ENCODE data around the gene KIAA0825. TPM values are rescaled to one million over a fixed set of nuclear protein-coding genes. Genes with fewer than 3 reads are reported as not detected.

Gene KIAA0825
- total RNA-seq, 1 donor from 2014 or later = 5.0 TPM

GRCh38 chr5:94649874-94650273 lies 31.5 kb upstream of the KIAA0825 start:
- peaks cover 11% of the 10 kb centered on the region for H3K36me3 Mint-ChIP-seq (ENCODE audit: unreplicated experiment)

DNA sequence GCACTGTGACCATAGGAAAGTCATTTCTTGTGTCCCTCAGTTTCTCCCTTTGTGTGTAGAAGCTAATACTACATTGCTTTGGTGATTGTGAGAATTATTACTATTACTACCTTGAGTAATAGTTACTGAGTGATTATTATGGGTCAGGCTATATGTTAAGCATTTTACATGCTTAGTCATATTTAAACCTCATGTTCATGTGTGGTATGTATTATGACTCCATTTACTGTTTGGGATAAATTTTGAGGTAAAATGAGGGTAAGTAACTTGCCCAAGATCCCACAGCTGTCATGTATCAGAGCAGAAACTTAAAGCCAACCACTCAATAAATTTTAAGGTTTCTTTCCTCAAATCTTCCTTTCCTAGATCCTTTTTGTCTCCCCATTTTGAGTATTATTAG lies 28.4 kb upstream of the KIAA0825 start:
- no peak overlapping the region for H3K4me3 Mint-ChIP-seq (ENCODE audit: unreplicated experiment)
- H3K9me3 Mint-ChIP-seq (ENCODE audit: unreplicated experiment) = peaks cover 2% of the 10 kb centered on the region
- H3K4me1 Mint-ChIP-seq (ENCODE audit: unreplicated experiment) = no peaks in the 10 kb centered on the region
- H3K27me3 Mint-ChIP-seq (ENCODE audit: unreplicated experiment) = no peaks in the 10 kb centered on the region
- no peak for DNase-seq (ENCODE audit: extremely low spot score, unreplicated experiment)
- H3K27ac Mint-ChIP-seq (ENCODE audit: unreplicated experiment) = no peak overlapping the region
- peaks cover 5% of the 10 kb centered on the region for H3K36me3 Mint-ChIP-seq (ENCODE audit: unreplicated experiment)
- TF ChIP-seq, protein P1, sequence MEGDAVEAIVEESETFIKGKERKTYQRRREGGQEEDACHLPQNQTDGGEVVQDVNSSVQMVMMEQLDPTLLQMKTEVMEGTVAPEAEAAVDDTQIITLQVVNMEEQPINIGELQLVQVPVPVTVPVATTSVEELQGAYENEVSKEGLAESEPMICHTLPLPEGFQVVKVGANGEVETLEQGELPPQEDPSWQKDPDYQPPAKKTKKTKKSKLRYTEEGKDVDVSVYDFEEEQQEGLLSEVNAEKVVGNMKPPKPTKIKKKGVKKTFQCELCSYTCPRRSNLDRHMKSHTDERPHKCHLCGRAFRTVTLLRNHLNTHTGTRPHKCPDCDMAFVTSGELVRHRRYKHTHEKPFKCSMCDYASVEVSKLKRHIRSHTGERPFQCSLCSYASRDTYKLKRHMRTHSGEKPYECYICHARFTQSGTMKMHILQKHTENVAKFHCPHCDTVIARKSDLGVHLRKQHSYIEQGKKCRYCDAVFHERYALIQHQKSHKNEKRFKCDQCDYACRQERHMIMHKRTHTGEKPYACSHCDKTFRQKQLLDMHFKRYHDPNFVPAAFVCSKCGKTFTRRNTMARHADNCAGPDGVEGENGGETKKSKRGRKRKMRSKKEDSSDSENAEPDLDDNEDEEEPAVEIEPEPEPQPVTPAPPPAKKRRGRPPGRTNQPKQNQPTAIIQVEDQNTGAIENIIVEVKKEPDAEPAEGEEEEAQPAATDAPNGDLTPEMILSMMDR (IDR thresholded peaks at IDR 0.05) = no peak

More at GRCh38 chr5:94649874-94650273, 31.5 kb upstream of the KIAA0825 start:
- DNase-seq (ENCODE audit: extremely low spot score, unreplicated experiment) = no peak
- Mint-ChIP-seq H3K27ac (ENCODE audit: unreplicated experiment) (no peak overlapping the region), H3K27me3 (ENCODE audit: unreplicated experiment) (no peaks in the 10 kb centered on the region), H3K4me3 (ENCODE audit: unreplicated experiment) (no peak overlapping the region), H3K9me3 (ENCODE audit: unreplicated experiment) (peaks cover 1% of the 10 kb centered on the region), H3K4me1 (ENCODE audit: unreplicated experiment) (no peaks in the 10 kb centered on the region)
- TF ChIP-seq, protein P1 (IDR thresholded peaks at IDR 0.05) = no peak

GRCh38 chr5:94645053-94645452 lies 26.6 kb upstream of the KIAA0825 start:
- Mint-ChIP-seq H3K4me3 (ENCODE audit: unreplicated experiment) (no peak overlapping the region), H3K27me3 (ENCODE audit: unreplicated experiment) (no peaks in the 10 kb centered on the region), H3K27ac (ENCODE audit: unreplicated experiment) (no peak overlapping the region), H3K4me1 (ENCODE audit: unreplicated experiment) (no peaks in the 10 kb centered on the region), H3K9me3 (ENCODE audit: unreplicated experiment) (peaks cover 17% of the 10 kb centered on the region), H3K36me3 (ENCODE audit: unreplicated experiment) (peaks cover 18% of the 10 kb centered on the region)
- TF ChIP-seq, protein P1 (IDR thresholded peaks at IDR 0.05) = no peak
- DNase-seq (ENCODE audit: extremely low spot score, unreplicated experiment) = no peak

GRCh38 chr5:94640176-94640575 lies 21.8 kb upstream of the KIAA0825 start:
- Mint-ChIP-seq H3K27me3 (ENCODE audit: unreplicated experiment) (no peaks in the 10 kb centered on the region), H3K27ac (ENCODE audit: unreplicated experiment) (no peak overlapping the region), H3K4me1 (ENCODE audit: unreplicated experiment) (no peaks in the 10 kb centered on the region), H3K9me3 (ENCODE audit: unreplicated experiment) (peaks cover 36% of the 10 kb centered on the region), H3K4me3 (ENCODE audit: unreplicated experiment) (no peak overlapping the region), H3K36me3 (ENCODE audit: unreplicated experiment) (peaks cover 45% of the 10 kb centered on the region)
- DNase-seq (ENCODE audit: extremely low spot score, unreplicated experiment) = no peak
- TF ChIP-seq, protein P1 (IDR thresholded peaks at IDR 0.05) = no peak

- no peak overlapping the region for H3K4me3 Mint-ChIP-seq (ENCODE audit: unreplicated experiment)
- H3K27ac Mint-ChIP-seq (ENCODE audit: unreplicated experiment) = no peak overlapping the region
- TF ChIP-seq, protein P1 (IDR thresholded peaks at IDR 0.05) = no peak
- no peaks in the 10 kb centered on the region for H3K27me3 Mint-ChIP-seq (ENCODE audit: unreplicated experiment)
- H3K4me1 Mint-ChIP-seq (ENCODE audit: unreplicated experiment) = no peaks in the 10 kb centered on the region
- H3K9me3 Mint-ChIP-seq (ENCODE audit: unreplicated experiment) = peaks cover 11% of the 10 kb centered on the region
- H3K36me3 Mint-ChIP-seq (ENCODE audit: unreplicated experiment) = peaks cover 30% of the 10 kb centered on the region
- no peak for DNase-seq (ENCODE audit: extremely low spot score, unreplicated experiment)
These were observed 13.6 kb upstream of the KIAA0825 start for GRCh38 chr5:94632024-94632423.

All from osteocyte (in vitro differentiated cells).